ENCODE data around the gene PRR29. TPM values are rescaled to one million over a fixed set of nuclear protein-coding genes. Genes with fewer than 3 reads are reported as not detected.

PRR29 gene
- total RNA-seq, 1 donor from 2014 or later: not detected

- ATAC-seq: no peak
These were observed 47.0 kb downstream of the PRR29 start for GRCh38 chr17:64045176-64045575.

GRCh38 chr17:64048805-64049204 lies 50.7 kb downstream of the PRR29 start:
- no peak for ATAC-seq

GRCh38 chr17:64051153-64051552 lies 53.0 kb downstream of the PRR29 start:
- no peak for ATAC-seq

GRCh38 chr17:64053101-64053500 lies 55.0 kb downstream of the PRR29 start:
- ATAC-seq: no peak

Other genes with a start within 250 kb of the PRR29 start
- 50.6 TPM for gene CCDC47, start 224.8 kb upstream of the PRR29 start, total RNA-seq
- 56.1 TPM for gene DDX42, start 224.2 kb upstream of the PRR29 start, total RNA-seq
- 102 TPM for gene PSMC5, start 170.9 kb upstream of the PRR29 start, total RNA-seq
- 18.7 TPM for gene FTSJ3, start 170.7 kb upstream of the PRR29 start, total RNA-seq
- 68.3 TPM for gene SMARCD2, start 155.7 kb upstream of the PRR29 start, total RNA-seq
- not detected for gene CSH2, start 124.7 kb upstream of the PRR29 start, total RNA-seq
- gene GH2, start 116.4 kb upstream of the PRR29 start, total RNA-seq: not detected
- not detected for gene CSH1, start 101.8 kb upstream of the PRR29 start, total RNA-seq
- not detected for gene CSHL1, start 87.1 kb upstream of the PRR29 start, total RNA-seq
- not detected for gene GH1, start 79.5 kb upstream of the PRR29 start, total RNA-seq
- gene CD79B, start 66.0 kb upstream of the PRR29 start, total RNA-seq: 1.9 TPM
- gene SCN4A, start 25.4 kb upstream of the PRR29 start, total RNA-seq: 0.12 TPM
- 3.5 TPM for gene ICAM2, start 22.3 kb downstream of the PRR29 start, total RNA-seq
- gene ERN1, start 131.8 kb downstream of the PRR29 start, total RNA-seq: 18.5 TPM

All from esophagus mucosa (tissue), 1 donor.